OCI-LY3 (cell line): ENCODE measurements around the gene TBCB.

Source experiments
- H2AFZ ChIP-seq: fragments of 200-600, 300-600 bp; shearing (Covaris generic); 2 replicates; pipeline ENCODE4 v1.6.0; 2014; ENCODE audit warnings: antibody characterized with exemption, low read depth, low read length
- H3K27ac ChIP-seq: fragments of 200-600, 300-600 bp; sonication (generic); 2 replicates; pipeline ENCODE4 v1.5.1; 2014; ENCODE audit warnings: mild to moderate bottlenecking, low read length, moderate library complexity, mixed read lengths
- H3K27me3 ChIP-seq: fragments of 200-600, 300-600 bp; sonication (generic); 2 replicates; pipeline ENCODE4 v1.6.1; 2014; ENCODE audit warnings: low read depth, low read length, mixed read lengths
- H3K36me3 ChIP-seq: fragments of 200-600, 300-600 bp; sonication (generic); replicated peaks from 2 replicates; pipeline ENCODE3; 2014; ENCODE audit warnings: low read depth, low read length, mixed read lengths
- H3K4me1 ChIP-seq: fragments of 300-600, 200-600 bp; sonication (generic); 2 replicates; pipeline ENCODE4 v1.6.1; 2014; ENCODE audit warnings: low read length, mixed read lengths
- H3K4me2 ChIP-seq: fragments of 200-600, 300-600 bp; sonication (generic); 2 replicates; pipeline ENCODE4 v1.6.1; 2014; ENCODE audit warnings: low read length, mixed read lengths
- H3K4me3 ChIP-seq: fragments of 300-600, 200-600 bp; sonication (generic); 2 replicates; pipeline ENCODE4 v1.5.1; 2014; ENCODE audit warnings: antibody characterized with exemption, mild to moderate bottlenecking, low read length, moderate library complexity
- H3K79me2 ChIP-seq: fragments of 300-600, 200-600 bp; shearing (Covaris generic); 2 replicates; pipeline ENCODE4 v1.6.1; 2014; ENCODE audit warnings: mild to moderate bottlenecking, low read length, mixed read lengths
- H3K9ac ChIP-seq: fragments of 300-600, 200-600 bp; shearing (Covaris generic); 2 replicates; pipeline ENCODE4 v1.6.0; 2014; ENCODE audit warnings: mild to moderate bottlenecking, low read length, moderate library complexity
- H3K9me3 ChIP-seq: fragments of 200-600, 300-600 bp; shearing (Covaris generic); 2 replicates; pipeline ENCODE4 v1.6.1; 2014; ENCODE audit warnings: low read length, mixed read lengths; ENCODE audit not compliant: insufficient read depth
- H4K20me1 ChIP-seq: fragments of 200-600, 300-600 bp; sonication (generic); 2 replicates; pipeline ENCODE4 v1.6.1; 2016; ENCODE audit warnings: low read length, mixed read lengths; ENCODE audit not compliant: insufficient read depth
- CTCF ChIP-seq: fragments of 200-600, 300-600 bp; sonication (generic); IDR thresholded peaks from 2 replicates; pipeline ENCODE4 v1.5.1; 2014; ENCODE audit warnings: antibody characterized with exemption, low read length, low read depth
- EZH2phosphoT487 ChIP-seq: fragments of 200-600 bp; shearing (Covaris generic); IDR thresholded peaks from 2 replicates; pipeline ENCODE4 v1.6.1; 2018; ENCODE audit warnings: antibody characterized with exemption, mixed run types, low read depth

The TBCB gene

GRCh38 chr19:36153126-36153525 lies 37.9 kb downstream of the TBCB start:
- no peak for TF ChIP-seq EZH2phosphoT487
- TF ChIP-seq CTCF, result no peak
- Histone ChIP-seq H3K79me2 (no peaks in the 10 kb centered on the region), H3K9me3 (no peaks in the 10 kb centered on the region), H3K4me3 (no peak overlapping the region), H4K20me1 (no peaks in the 10 kb centered on the region; the same call in 1 of the 2 replicates), H3K27me3 (no peaks in the 10 kb centered on the region), H3K27ac (no peak overlapping the region), H2AFZ (no peak overlapping the region), H3K36me3 (peaks cover 30% of the 10 kb centered on the region), H3K4me2 (no peak overlapping the region), H3K4me1 (no peaks in the 10 kb centered on the region), H3K9ac (no peak overlapping the region)

- no peaks in the 10 kb centered on the region for H4K20me1 ChIP-seq
- TF ChIP-seq CTCF (no peak), EZH2phosphoT487 (no peak)
- H3K9me3 ChIP-seq, result no peaks in the 10 kb centered on the region
- H3K4me1 ChIP-seq, result no peaks in the 10 kb centered on the region
- no peak overlapping the region for H3K27ac ChIP-seq
- H3K9ac ChIP-seq, result no peak overlapping the region
- no peaks in the 10 kb centered on the region for H3K27me3 ChIP-seq
- no peak overlapping the region for H2AFZ ChIP-seq
- no peak overlapping the region for H3K4me3 ChIP-seq
- H3K4me2 ChIP-seq, result no peak overlapping the region
- peaks cover 5% of the 10 kb centered on the region for H3K36me3 ChIP-seq
- no peaks in the 10 kb centered on the region for H3K79me2 ChIP-seq
Observed at GRCh38 chr19:36160821-36161596, 45.7 kb downstream of the TBCB start.

- Histone ChIP-seq H4K20me1 (no peaks in the 10 kb centered on the region), H3K4me3 (no peak overlapping the region), H3K36me3 (peaks cover 5% of the 10 kb centered on the region), H3K4me1 (no peaks in the 10 kb centered on the region), H3K27me3 (no peaks in the 10 kb centered on the region), H2AFZ (no peak overlapping the region), H3K79me2 (no peaks in the 10 kb centered on the region), H3K4me2 (no peak overlapping the region), H3K9me3 (no peaks in the 10 kb centered on the region), H3K27ac (no peak overlapping the region), H3K9ac (no peak overlapping the region)
- no peak for TF ChIP-seq EZH2phosphoT487
- no peak for TF ChIP-seq CTCF
Observed at GRCh38 chr19:36163813-36164212, 48.5 kb downstream of the TBCB start.

GRCh38 chr19:36169084-36169760 lies 54.0 kb downstream of the TBCB start:
- Histone ChIP-seq H3K4me1 (peaks cover 3% of the 10 kb centered on the region; the same call in 1 of the 2 replicates), H3K36me3 (no peaks in the 10 kb centered on the region), H3K79me2 (no peaks in the 10 kb centered on the region), H3K4me3 (no peak overlapping the region), H3K9ac (no peak overlapping the region), H3K9me3 (no peaks in the 10 kb centered on the region), H2AFZ (no peak overlapping the region), H3K27me3 (no peaks in the 10 kb centered on the region), H3K27ac (no peak overlapping the region), H3K4me2 (no peak overlapping the region), H4K20me1 (no peaks in the 10 kb centered on the region)
- TF ChIP-seq CTCF, result no peak
- no peak for TF ChIP-seq EZH2phosphoT487
